Transverse colon (tissue), 4 donors: Measurements from ENCODE around the gene CEP152.

Source experiments
- CTCF ChIP-seq, 5 experiments: fragments of 200-600 bp in 3 of 5; fragments of 450-650 bp in 2 of 5; sonication (generic) in 3 of 5; IDR thresholded peaks; 1 replicate in 2 of 5; 2 replicates in 3 of 5; pipeline ENCODE4 v1.5.1; 2016 to 2017; ENCODE audit warnings: antibody characterized with exemption in 5 of 5, inconsistent platforms in 3 of 5, mild to moderate bottlenecking in 2 of 5, moderate library complexity in 1 of 5
- POLR2AphosphoS5 ChIP-seq, 3 donors: sonication (generic); formaldehyde crosslinking; IDR thresholded peaks; one replicate each; pipeline ENCODE4 v1.6.1; 2016; ENCODE audit warnings: antibody characterized with exemption in 3 of 3

DNA sequence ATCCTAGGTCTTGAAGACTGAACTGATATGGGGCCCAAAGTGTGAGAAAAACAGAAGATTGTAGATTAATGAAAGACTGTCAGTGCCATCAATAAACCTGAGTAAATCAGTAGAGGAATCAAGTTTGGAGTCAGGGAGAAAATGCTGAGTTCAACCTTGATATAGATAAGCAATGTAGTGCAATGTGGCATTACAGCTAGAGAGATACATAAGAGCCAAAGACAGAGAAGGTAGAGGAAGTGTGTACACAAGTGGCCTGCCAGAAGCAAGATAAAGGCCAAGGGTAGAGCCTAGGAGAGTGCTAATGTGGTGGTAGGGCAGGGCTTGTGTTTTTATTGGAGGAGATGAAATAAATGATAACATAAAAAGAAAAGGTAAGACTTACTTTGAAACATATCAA is 41.1 kb upstream of the CEP152 start:
- TF ChIP-seq CTCF (IDR thresholded peaks at IDR 0.05): no peak
- TF ChIP-seq POLR2AphosphoS5 (IDR thresholded peaks at IDR 0.05): no peak
